Parathyroid adenoma (tissue), 2 donors: ENCODE results near the gene NDUFS6.

ENCODE experiments used
- H2AFZ ChIP-seq: fragments of 300-600 bp; sonication (generic); one replicate; pipeline ENCODE4 v1.7.0; 2017; ENCODE audit warnings: antibody characterized with exemption, mild to moderate bottlenecking
- H3K27ac ChIP-seq: fragments of 300-600 bp; sonication (generic); one replicate; pipeline ENCODE4 v1.7.0; 2017
- H3K27me3 ChIP-seq: fragments of 300-600 bp; sonication (generic); one replicate; pipeline ENCODE4 v1.7.0; 2017; ENCODE audit warnings: low read length; ENCODE audit not compliant: control insufficient read depth, insufficient read depth
- H3K36me3 ChIP-seq: fragments of 300-600 bp; sonication (generic); one replicate; pipeline ENCODE4 v1.7.0; 2017; ENCODE audit warnings: low read length; ENCODE audit not compliant: control insufficient read depth, insufficient read depth
- H3K4me1 ChIP-seq: fragments of 300-600 bp; sonication (generic); one replicate; pipeline ENCODE4 v1.7.0; 2017; ENCODE audit warnings: control low read depth
- H3K4me2 ChIP-seq: fragments of 300-600 bp; sonication (generic); one replicate; pipeline ENCODE4 v1.7.0; 2017; ENCODE audit warnings: low read length
- H3K4me3 ChIP-seq: fragments of 300-600 bp; sonication (generic); one replicate; pipeline ENCODE4 v1.7.0; 2017; ENCODE audit warnings: low read depth, low read length
- H3K79me2 ChIP-seq: fragments of 300-600 bp; sonication (generic); one replicate; pipeline ENCODE4 v1.7.0; 2017; ENCODE audit warnings: control low read depth
- H3K9ac ChIP-seq: fragments of 300-600 bp; sonication (generic); one replicate; pipeline ENCODE4 v1.7.0; 2017; ENCODE audit warnings: mild to moderate bottlenecking
- H3K9me3 ChIP-seq: fragments of 300-600 bp; sonication (generic); one replicate; pipeline ENCODE4 v1.7.0; 2017; ENCODE audit warnings: low read length; ENCODE audit not compliant: control insufficient read depth
- CTCF ChIP-seq: fragments of 300-600 bp; sonication (generic); IDR thresholded peaks from one replicate; pipeline ENCODE4 v1.7.0; 2017; ENCODE audit warnings: antibody characterized with exemption, mild to moderate bottlenecking
- donor health status: primary hyperparathyroidism.

NDUFS6 gene

GRCh38 chr5:1809416-1810035 lies 8.3 kb downstream of the NDUFS6 start:
- no peaks in the 10 kb centered on the region for H3K4me1 ChIP-seq
- no peak overlapping the region for H2AFZ ChIP-seq
- H3K36me3 ChIP-seq, result no peaks in the 10 kb centered on the region
- TF ChIP-seq CTCF, result no peak
- peaks cover 19% of the 10 kb centered on the region for H3K79me2 ChIP-seq
- H3K9me3 ChIP-seq, result no peaks in the 10 kb centered on the region
- no peaks in the 10 kb centered on the region for H3K27me3 ChIP-seq
- no peak overlapping the region for H3K4me3 ChIP-seq
- H3K4me2 ChIP-seq, result no peak overlapping the region
- H3K9ac ChIP-seq, result no peak overlapping the region
- H3K27ac ChIP-seq, result no peak overlapping the region

DNA sequence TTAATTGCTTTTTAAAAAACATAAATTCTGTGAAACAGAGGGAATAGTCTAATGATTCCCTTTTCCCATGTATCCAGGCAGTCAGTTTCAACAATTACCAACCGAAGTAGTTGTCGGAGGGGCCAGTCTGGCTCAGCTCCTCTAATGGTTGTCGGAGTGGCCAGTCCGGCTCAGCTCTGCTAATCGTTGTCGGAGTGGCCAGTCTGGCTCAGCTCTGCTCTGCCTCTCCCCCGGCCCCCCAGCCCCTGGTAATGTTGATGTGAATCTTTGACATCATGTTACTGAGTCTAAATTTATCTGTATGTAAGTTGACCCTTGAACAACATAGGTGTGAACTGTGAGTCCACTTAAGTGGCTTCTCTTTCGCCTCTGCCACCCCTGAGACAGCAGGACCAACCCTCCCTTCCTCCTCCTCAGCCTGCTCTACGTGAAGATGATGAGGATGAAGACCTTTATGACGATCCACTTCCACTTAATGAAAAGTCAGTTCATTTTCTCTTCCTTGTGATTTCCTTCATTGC lies 9.4 kb downstream of the NDUFS6 start:
- H3K9ac ChIP-seq, result no peak overlapping the region
- H3K9me3 ChIP-seq, result no peaks in the 10 kb centered on the region
- H3K4me2 ChIP-seq, result no peak overlapping the region
- no peak overlapping the region for H3K27ac ChIP-seq
- no peak overlapping the region for H3K4me3 ChIP-seq
- no peaks in the 10 kb centered on the region for H3K27me3 ChIP-seq
- H3K79me2 ChIP-seq, result peaks cover 16% of the 10 kb centered on the region
- no peak overlapping the region for H2AFZ ChIP-seq
- H3K4me1 ChIP-seq, result no peaks in the 10 kb centered on the region
- H3K36me3 ChIP-seq, result no peaks in the 10 kb centered on the region
- no peak for TF ChIP-seq CTCF

- no peak overlapping the region for H3K4me3 ChIP-seq
- H3K27ac ChIP-seq, result no peak overlapping the region
- no peaks in the 10 kb centered on the region for H3K9me3 ChIP-seq
- no peaks in the 10 kb centered on the region for H3K36me3 ChIP-seq
- no peaks in the 10 kb centered on the region for H3K4me1 ChIP-seq
- no peak overlapping the region for H2AFZ ChIP-seq
- peaks cover 3% of the 10 kb centered on the region for H3K79me2 ChIP-seq
- no peaks in the 10 kb centered on the region for H3K27me3 ChIP-seq
- no peak overlapping the region for H3K4me2 ChIP-seq
- no peak for TF ChIP-seq CTCF
- H3K9ac ChIP-seq, result no peak overlapping the region
Observed at GRCh38 chr5:1814183-1815020, 13.2 kb downstream of the NDUFS6 start.

DNA sequence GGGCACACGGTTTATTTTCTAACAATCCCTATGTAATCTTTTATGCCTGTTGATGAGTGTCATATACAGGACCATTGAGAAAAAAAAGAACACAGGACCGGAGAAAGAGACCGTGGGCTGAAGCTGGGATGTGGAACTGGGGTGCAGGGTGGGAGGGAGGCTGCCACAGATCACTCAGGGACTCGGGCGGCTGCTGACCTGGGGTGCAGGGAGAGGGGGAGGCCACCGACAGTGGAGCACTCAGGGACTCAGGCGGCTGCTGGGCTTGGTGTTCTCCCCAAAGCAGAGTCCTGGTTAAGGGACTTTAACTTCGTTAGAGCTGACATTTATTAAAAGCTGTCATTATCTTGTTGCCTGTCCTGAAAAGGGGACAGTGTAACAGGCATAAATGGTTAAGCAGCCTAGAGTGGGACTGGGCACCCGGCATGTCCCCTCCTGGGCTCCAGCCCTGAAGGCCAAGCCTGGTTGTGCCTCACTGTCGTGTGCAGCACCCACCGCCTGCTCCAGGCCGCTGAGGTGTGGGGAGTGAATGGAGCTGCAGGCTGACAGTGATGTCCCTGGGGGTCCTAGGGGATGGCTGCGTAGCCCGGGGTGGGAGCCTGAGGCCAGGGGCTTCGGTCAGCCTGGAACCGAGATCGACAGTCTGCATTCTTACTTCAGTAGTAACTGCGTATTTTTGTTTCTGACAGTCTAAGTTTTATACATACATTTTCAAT lies 14.0 kb downstream of the NDUFS6 start:
- no peak overlapping the region for H2AFZ ChIP-seq
- no peaks in the 10 kb centered on the region for H3K27me3 ChIP-seq
- TF ChIP-seq CTCF, result no peak
- H3K4me2 ChIP-seq, result no peak overlapping the region
- H3K36me3 ChIP-seq, result no peaks in the 10 kb centered on the region
- no peak overlapping the region for H3K9ac ChIP-seq
- peaks cover 3% of the 10 kb centered on the region for H3K79me2 ChIP-seq
- H3K4me1 ChIP-seq, result no peaks in the 10 kb centered on the region
- H3K9me3 ChIP-seq, result no peaks in the 10 kb centered on the region
- no peak overlapping the region for H3K4me3 ChIP-seq
- H3K27ac ChIP-seq, result no peak overlapping the region
